Mesothelial cell of epicardium (in vitro differentiated cells): Measurements from ENCODE around the gene RRP1. TPM values are rescaled to one million over a fixed set of nuclear protein-coding genes. Genes with fewer than 3 reads are reported as not detected.

Source experiments
- DNase-seq, 2 experiments: peaks; one replicate each; pipeline ENCODE4 v3.0.0; 2021; ENCODE audit warnings: low spot score in 2 of 2; ENCODE audit not compliant: unreplicated experiment in 2 of 2
- H3K27ac Mint-ChIP-seq: 2 replicates; pipeline ENCODE4 v1.8.0; 2021; ENCODE audit warnings: mixed read lengths
- H3K27me3 Mint-ChIP-seq: 2 replicates; pipeline ENCODE4 v1.8.0; 2021; ENCODE audit warnings: low read depth, mixed read lengths
- H3K36me3 Mint-ChIP-seq: 2 replicates; pipeline ENCODE4 v1.8.0; 2021; ENCODE audit warnings: mixed read lengths
- H3K4me1 Mint-ChIP-seq: 2 replicates; pipeline ENCODE4 v1.8.0; 2021; ENCODE audit warnings: mixed read lengths
- H3K4me3 Mint-ChIP-seq: 2 replicates; pipeline ENCODE4 v1.8.0; 2021; ENCODE audit warnings: mild to moderate bottlenecking, moderate library complexity, mixed read lengths
- H3K9me3 Mint-ChIP-seq: 2 replicates; pipeline ENCODE4 v1.8.0; 2021; ENCODE audit warnings: mixed read lengths
- CTCF ChIP-seq: fragments of 200-600 bp; sonication (generic); IDR thresholded peaks from one replicate; pipeline ENCODE4 v1.5.0; 2021; ENCODE audit warnings: antibody characterized with exemption; ENCODE audit not compliant: unreplicated experiment
- total RNA-seq: library from RNA; stranded (reverse); gene quantifications from 3 replicates; pipeline ENCODE4 v1.2.1, GENCODE V29; 2021

Gene RRP1
- total RNA-seq, 1 donor from 2014 or later = 44.5 TPM

- H3K4me1 Mint-ChIP-seq = peaks cover 10% of the 10 kb centered on the region
- TF ChIP-seq CTCF = no peak
- H3K36me3 Mint-ChIP-seq = peaks cover 9% of the 10 kb centered on the region
- no peaks in the 10 kb centered on the region for H3K27me3 Mint-ChIP-seq
- no peaks in the 10 kb centered on the region for H3K9me3 Mint-ChIP-seq
- DNase-seq = no peak
- H3K27ac Mint-ChIP-seq = peak overlapping the region; percentile 85
- peak overlapping the region; percentile 83 for H3K4me3 Mint-ChIP-seq
Observed at GRCh38 chr21:43775190-43775589, 14.2 kb upstream of the RRP1 start.

- no peak for TF ChIP-seq CTCF
- H3K4me1 Mint-ChIP-seq = peaks cover 10% of the 10 kb centered on the region
- H3K4me3 Mint-ChIP-seq = peak within 1 kb of the TSS; percentile 83
Observed at GRCh38 chr21:43775795-43776430, 13.5 kb upstream of the RRP1 start, which contains the start of gene CSTB. Gene CSTB, minus strand, starts transcription at chr21:43776308. Its CDS starts 39 bp downstream, at chr21:43776269.

GRCh38 chr21:43777953-43778352 lies 11.4 kb upstream of the RRP1 start:
- Mint-ChIP-seq H3K4me3 (peak overlapping the region; percentile 70), H3K4me1 (peaks cover 10% of the 10 kb centered on the region), H3K27me3 (no peaks in the 10 kb centered on the region), H3K36me3 (peaks cover 9% of the 10 kb centered on the region), H3K27ac (no peak overlapping the region), H3K9me3 (no peaks in the 10 kb centered on the region)
- no peak for TF ChIP-seq CTCF
- DNase-seq = no peak

More at GRCh38 chr21:43775795-43776430, 13.5 kb upstream of the RRP1 start, which contains the start of gene CSTB:
- H3K27me3 Mint-ChIP-seq = no peaks in the 10 kb centered on the region
- peak within 1 kb of the TSS; percentile 85 for H3K27ac Mint-ChIP-seq
- no peaks in the 10 kb centered on the region for H3K9me3 Mint-ChIP-seq
- DNase-seq = peak; percentile 69 to 85
- H3K36me3 Mint-ChIP-seq = peaks cover 9% of the 10 kb centered on the region

GRCh38 chr21:43778469-43779335 lies 10.7 kb upstream of the RRP1 start:
- no peak for TF ChIP-seq CTCF
- Mint-ChIP-seq H3K27me3 (no peaks in the 10 kb centered on the region), H3K27ac (peak overlapping the region; percentile 18), H3K4me1 (peaks cover 10% of the 10 kb centered on the region), H3K36me3 (peaks cover 5% of the 10 kb centered on the region), H3K9me3 (no peaks in the 10 kb centered on the region), H3K4me3 (peak overlapping the region; percentile 15)
- no peak for DNase-seq

GRCh38 chr21:43779660-43780059 lies 9.7 kb upstream of the RRP1 start:
- H3K4me3 Mint-ChIP-seq = no peak overlapping the region
- H3K27me3 Mint-ChIP-seq = no peaks in the 10 kb centered on the region
- H3K9me3 Mint-ChIP-seq = no peaks in the 10 kb centered on the region
- H3K36me3 Mint-ChIP-seq = no peaks in the 10 kb centered on the region
- H3K27ac Mint-ChIP-seq = no peak overlapping the region
- TF ChIP-seq CTCF = no peak
- DNase-seq = no peak
- peaks cover 10% of the 10 kb centered on the region for H3K4me1 Mint-ChIP-seq
